HG03066 (cell line): ENCODE data around the gene OSBPL6.
"Not testable (repeated sequence)": the region's sequence is repeated elsewhere in the genome, so short reads cannot be mapped to it uniquely, and the experiment has no call there.

Experiments
- ATAC-seq: cut with Tn5 transposase; IDR thresholded peaks from one replicate; pipeline ENCODE4 v1.9.1; 2021; ENCODE audit warnings: low read depth; ENCODE audit not compliant: unreplicated experiment

The OSBPL6 gene

DNA sequence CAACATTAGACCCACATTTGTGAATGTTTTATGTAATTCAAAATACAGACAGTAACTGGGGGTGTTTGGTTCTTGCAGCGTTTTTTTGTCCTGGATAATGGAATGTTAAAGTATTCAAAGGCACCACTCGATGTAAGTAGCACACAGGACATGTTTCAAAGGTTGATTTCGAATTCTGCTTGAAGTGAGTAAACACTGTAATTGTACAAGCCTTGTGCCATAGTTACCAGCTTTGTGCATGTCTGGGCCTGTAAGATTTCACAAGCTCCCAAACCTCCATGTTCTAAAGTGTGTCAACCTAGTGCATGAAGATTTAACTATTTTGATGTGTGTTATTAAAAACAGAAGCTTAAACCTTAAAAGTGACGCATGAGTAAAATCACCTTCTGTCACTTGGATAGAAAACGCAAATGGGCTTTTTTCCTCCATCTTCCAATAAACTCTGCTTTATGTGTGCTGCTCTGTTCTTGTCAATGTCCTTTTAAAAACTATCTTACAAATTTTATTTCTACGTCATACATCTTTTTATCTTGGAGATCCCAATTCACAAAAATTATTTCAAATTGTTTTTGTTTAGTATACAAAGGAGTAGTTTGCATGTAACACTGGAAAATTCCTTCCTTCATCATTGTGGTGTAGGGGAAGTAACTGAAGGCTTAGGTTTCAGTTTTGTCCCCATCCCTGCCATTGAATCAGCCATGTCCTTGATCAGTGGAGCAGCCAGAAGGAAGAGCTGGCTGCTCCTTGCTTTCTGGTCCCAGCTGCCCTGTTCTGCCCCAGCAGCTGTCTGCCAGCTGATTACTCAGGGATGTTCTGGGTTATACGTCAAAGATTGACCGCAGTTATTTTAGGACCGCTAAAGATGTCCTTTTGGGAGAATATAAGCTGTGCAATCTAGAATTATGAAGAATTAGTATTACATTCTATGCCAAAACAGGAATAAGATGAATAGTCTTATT, 137.4 kb downstream of the OSBPL6 start:
- ATAC-seq: no peak

GRCh38 chr2:178333851-178334250, 139.5 kb downstream of the OSBPL6 start:
- no peak for ATAC-seq

GRCh38 chr2:178335230-178335629, 140.9 kb downstream of the OSBPL6 start:
- no peak for ATAC-seq

- no peak for ATAC-seq
These were observed 149.8 kb downstream of the OSBPL6 start for GRCh38 chr2:178344121-178344520.

- ATAC-seq: no peak
These were observed 151.6 kb downstream of the OSBPL6 start for GRCh38 chr2:178345951-178346350.

DNA sequence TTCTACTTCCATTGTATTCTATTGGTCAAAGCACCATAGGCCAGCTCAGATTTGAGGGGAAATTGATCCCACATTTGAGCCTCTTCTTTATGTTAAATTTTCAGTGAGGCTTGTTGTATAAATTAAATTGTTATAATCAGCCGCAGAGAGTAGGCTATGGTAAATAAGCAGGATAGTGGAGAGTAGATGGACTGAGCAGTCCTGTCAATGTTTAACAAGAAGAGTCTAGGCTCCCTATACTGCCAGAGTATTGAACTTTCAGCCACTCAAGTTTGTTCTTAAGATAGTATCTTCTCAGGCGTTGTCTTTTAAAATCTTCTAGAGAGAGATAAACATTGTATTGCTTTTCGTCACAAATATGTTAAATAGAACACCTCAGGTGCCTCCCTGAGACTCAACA, 155.7 kb downstream of the OSBPL6 start:
- ATAC-seq: no peak

GRCh38 chr2:178357704-178358103, 163.4 kb downstream of the OSBPL6 start:
- ATAC-seq: not testable (repeated sequence)

DNA sequence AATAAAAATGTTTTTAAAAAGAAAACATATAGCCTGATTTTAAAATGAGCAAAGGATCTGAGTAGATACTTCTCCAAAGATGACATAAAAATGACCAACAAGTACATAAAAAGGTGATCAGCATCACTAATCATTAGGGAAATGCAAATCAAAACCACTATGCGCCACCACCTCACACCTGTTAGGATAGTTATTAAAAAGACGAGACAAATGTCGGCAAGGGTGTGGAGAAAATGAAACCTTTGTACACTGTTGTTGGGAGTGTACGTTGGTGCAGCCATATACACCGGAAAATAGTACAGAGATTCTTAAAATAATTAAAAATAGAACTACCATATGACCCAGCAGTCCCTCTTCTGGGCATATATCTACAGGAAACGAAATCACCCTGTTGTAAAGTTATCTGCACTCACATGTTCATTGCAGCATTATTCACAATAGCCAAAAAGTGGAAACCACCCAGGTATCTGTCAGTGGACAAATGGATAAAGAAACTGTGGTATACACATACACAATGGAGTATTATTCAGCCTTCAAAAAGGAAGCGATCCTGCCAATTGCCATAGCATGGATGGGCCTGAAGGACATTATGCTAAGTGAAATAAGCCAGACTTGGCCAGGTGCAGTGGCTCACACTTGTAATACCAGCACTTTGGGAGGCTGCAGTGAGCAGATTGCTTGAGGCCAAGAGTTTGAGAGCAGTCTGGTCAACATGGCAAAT, 165.0 kb downstream of the OSBPL6 start:
- no peak for ATAC-seq

DNA sequence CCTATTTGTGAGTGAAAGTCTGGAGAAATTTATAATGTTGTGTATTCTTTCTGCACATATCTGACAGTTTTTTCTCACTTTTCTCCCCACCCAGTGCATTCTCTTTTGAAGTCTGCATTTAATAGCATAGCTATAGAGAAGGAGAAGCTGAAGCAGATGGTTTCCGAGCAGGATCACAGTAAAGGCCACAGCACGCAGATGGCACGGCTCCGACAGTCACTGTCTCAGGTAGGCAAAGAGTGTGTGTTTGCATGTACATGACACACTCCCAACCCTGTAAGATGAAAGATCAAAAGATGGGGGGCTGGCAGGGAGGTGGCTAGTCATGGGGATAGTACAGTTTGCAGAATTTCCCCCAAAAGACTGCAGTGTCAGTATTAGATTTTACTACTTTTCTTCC, 167.3 kb downstream of the OSBPL6 start:
- no peak for ATAC-seq

DNA sequence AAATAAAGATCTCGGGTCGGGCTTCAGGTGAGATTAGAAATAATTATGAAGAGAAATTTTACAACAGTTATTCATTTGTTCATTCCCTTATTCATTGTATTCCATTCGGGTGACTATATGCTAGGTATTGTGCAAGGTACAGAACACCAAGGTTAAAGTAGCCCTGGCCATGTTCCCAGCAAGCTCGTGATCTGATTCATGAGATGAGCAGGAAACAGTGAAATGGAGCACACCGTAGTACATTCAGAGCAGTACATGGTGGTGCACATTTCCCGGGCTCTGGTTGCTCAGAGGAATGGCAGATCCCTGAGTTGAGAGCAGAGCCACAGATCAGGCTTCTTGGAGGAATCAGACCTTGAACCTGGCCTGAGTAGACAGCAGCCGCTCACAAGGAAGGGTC, 168.9 kb downstream of the OSBPL6 start:
- no peak for ATAC-seq

DNA sequence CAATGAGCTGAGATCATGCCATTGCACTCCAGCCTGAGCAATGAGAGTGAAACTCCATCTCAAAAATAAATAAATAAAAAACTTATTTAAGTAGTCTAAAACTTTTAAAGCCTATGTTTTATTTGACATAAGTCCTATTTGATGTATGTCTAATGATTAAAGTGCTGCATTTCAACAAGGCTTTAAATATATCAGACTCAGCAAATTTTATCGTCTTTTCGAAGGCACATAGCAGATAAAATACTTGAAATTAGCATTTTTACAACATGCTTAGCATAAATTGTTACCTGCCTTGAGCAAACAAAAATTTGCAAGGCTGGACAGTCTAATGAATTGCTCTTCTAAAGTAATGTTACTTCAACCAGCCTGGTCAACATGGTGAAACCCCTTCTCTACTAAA, 170.8 kb downstream of the OSBPL6 start:
- no peak for ATAC-seq

DNA sequence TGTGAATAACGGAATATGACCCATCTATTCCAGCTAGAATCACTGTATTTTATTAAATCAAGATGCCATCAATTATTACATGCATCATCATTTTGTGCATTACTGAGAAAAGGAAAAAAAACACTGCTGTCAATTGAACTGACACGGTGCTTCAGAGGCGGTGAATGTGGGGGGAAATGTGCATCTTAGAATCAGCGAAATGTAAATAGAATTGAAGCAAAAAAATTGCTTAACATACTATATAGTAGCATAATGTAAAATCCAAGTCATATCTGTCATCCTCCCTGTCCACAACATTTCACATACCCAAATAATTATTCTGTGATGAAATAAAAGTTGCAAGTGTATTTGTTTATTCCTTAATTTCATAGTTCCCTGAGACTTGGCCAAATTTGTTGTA, 172.1 kb downstream of the OSBPL6 start:
- no peak for ATAC-seq

DNA sequence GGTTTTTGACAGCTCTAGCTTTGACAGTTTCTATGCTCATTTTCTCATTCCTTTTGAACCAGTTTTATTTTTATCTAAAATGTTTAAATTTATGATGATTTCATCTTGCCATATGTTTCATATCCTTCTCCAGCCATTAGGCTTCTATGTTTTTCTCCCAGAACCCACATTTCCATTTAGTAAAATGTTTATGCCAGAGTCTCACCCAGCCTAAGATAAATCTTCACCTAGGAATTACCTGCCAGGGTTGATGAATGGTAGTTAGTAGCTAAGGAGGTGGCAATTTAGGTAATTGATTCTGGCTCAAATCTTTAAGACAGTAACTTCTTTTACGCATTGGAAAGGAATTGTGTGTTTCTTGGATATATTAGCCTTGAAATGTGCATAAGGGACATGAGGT, 173.0 kb downstream of the OSBPL6 start:
- no peak for ATAC-seq

DNA sequence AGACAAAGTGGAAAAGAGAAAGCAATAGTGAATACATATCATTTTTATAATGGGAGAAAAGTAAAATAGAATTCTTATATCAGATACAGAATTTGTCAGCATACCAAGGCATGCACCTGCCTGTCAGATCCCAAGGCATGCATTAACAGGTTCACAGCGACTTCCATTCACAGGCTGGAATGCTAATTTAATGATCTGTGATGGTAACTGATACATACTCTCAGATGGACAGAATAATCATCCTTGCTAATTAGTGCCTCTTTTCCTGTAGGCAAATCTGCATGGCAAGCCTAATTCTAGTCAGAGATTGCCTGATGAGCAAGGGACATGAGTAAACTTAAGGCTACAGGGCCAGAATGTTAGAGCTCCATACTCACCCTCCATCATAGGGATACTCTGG, 180.6 kb downstream of the OSBPL6 start:
- no peak for ATAC-seq

DNA sequence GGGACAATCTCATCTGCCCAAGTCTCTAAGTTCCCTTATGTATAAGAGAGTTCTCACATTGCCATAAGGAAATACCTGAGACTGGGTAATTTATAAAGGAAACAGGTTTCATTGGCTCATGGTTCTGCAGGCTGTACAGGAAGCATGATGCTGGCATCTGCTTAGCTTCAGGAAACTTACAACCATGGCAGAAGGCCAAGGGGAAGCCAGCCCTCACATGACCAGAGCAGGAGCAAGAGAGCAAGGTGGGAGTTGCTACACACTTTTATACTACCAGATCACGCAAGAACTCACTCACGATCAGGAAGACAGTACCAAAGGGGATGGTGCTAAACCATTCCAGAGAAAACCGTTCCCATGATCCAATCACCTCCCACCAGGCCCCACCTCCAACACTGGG, 182.7 kb downstream of the OSBPL6 start:
- ATAC-seq: no peak

GRCh38 chr2:178379162-178380004, 185.1 kb downstream of the OSBPL6 start:
- ATAC-seq: no peak

DNA sequence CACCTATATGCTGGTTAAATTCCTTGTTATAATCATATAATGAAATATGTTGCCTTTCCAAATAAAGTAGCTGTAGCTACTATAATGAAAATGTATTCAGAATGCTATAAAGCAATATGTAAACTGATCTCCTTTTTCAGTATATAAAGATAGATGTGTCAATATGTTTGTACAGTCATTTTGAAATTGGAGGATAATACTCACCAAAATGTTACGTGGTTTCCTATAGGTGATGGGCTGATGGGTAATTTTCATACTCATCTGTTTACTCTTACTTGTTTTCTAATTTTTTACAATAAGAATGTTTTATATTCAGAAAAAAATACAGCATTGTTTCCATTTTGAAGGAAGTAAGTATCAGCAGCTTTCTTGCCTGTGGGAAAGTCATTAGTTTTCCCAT, 186.5 kb downstream of the OSBPL6 start:
- no peak for ATAC-seq

GRCh38 chr2:178383718-178384117, 189.4 kb downstream of the OSBPL6 start:
- ATAC-seq: no peak

- no peak for ATAC-seq
These were observed 191.4 kb downstream of the OSBPL6 start for GRCh38 chr2:178385595-178386148.

- no peak for ATAC-seq
These were observed 192.8 kb downstream of the OSBPL6 start for GRCh38 chr2:178386986-178387597.
